ENCODE data around the gene INPP5E.

INPP5E gene

GRCh38 chr9:136472640-136473353 lies 33.2 kb upstream of the INPP5E start:
- no peak for DNase-seq

GRCh38 chr9:136471802-136472487 lies 32.3 kb upstream of the INPP5E start:
- DNase-seq: no peak

GRCh38 chr9:136470792-136471469 lies 31.3 kb upstream of the INPP5E start:
- DNase-seq: no peak

GRCh38 chr9:136470356-136470755 lies 30.7 kb upstream of the INPP5E start:
- no peak for DNase-seq

- no peak for DNase-seq
Observed at GRCh38 chr9:136467766-136468165, 28.1 kb upstream of the INPP5E start.

GRCh38 chr9:136466155-136466541 lies 26.5 kb upstream of the INPP5E start:
- no peak for DNase-seq

- DNase-seq: no peak
Observed at GRCh38 chr9:136465500-136466154, 26.0 kb upstream of the INPP5E start.

GRCh38 chr9:136464241-136464640 lies 24.6 kb upstream of the INPP5E start:
- no peak for DNase-seq

- no peak for DNase-seq
Observed at GRCh38 chr9:136463578-136463977, 23.9 kb upstream of the INPP5E start.

GRCh38 chr9:136462664-136463063 lies 23.0 kb upstream of the INPP5E start:
- DNase-seq: no peak

- DNase-seq: no peak
Observed at GRCh38 chr9:136460772-136461325, 21.2 kb upstream of the INPP5E start.

GRCh38 chr9:136459425-136459824 lies 19.8 kb upstream of the INPP5E start:
- DNase-seq: no peak

- DNase-seq: no peak
Observed at GRCh38 chr9:136457326-136457725, 17.7 kb upstream of the INPP5E start.

GRCh38 chr9:136456258-136456657 lies 16.6 kb upstream of the INPP5E start:
- no peak for DNase-seq

- no peak for DNase-seq
Observed at GRCh38 chr9:136455043-136456002, 15.7 kb upstream of the INPP5E start.

- DNase-seq: no peak
Observed at GRCh38 chr9:136454026-136454796, 14.6 kb upstream of the INPP5E start.

GRCh38 chr9:136453326-136453725 lies 13.7 kb upstream of the INPP5E start:
- DNase-seq: no peak

GRCh38 chr9:136451221-136451877 lies 11.7 kb upstream of the INPP5E start:
- no peak for DNase-seq

- no peak for DNase-seq
Observed at GRCh38 chr9:136448655-136449054, 9.0 kb upstream of the INPP5E start.

GRCh38 chr9:136447173-136447778 lies 7.6 kb upstream of the INPP5E start:
- DNase-seq: no peak
